ENCODE results near the gene THAP7. TPM values are rescaled to one million over a fixed set of nuclear protein-coding genes. Genes with fewer than 3 reads are reported as not detected.
A peak's percentile ranks its signal among the peaks of the same experiment; 100 is the strongest.

The THAP7 gene
- total RNA-seq, 1 experiment from 2014 or later = 23.5 TPM

- Histone ChIP-seq H3K4me3 (ENCODE audit: low read depth in 2 of 2, low read length in 2 of 2) (no peak overlapping the region; a peak in 1 of 4 replicates), H3K4me1 (ENCODE audit: control insufficient read depth, insufficient read depth, low read length) (peaks cover 12% of the 10 kb centered on the region), H3K9me3 (ENCODE audit: control insufficient read depth, insufficient read depth, low read depth, low read length) (no peaks in the 10 kb centered on the region), H3K27ac (ENCODE audit: low read length) (no peak overlapping the region), H3K36me3 (ENCODE audit: control insufficient read depth, insufficient read depth, low read length) (no peaks in the 10 kb centered on the region), H3K27me3 (ENCODE audit: control insufficient read depth, insufficient read depth, low read length) (no peaks in the 10 kb centered on the region)
- BruUV-seq (replicated peaks) = no TSS peak
- no peak for DNase-seq (ENCODE audit: low read depth, low spot score)
- intact Hi-C loops (cut with micrococcal nuclease; ENCODE audit: unreplicated experiment) = no loop called here
- POLR2A ChIA-PET = interaction anchor here (0.6 kb wide), 2 partner anchors 10 to 11 kb away, joined by 5 to 6 read pairs; no protein-coding TSS in a partner anchor
- TF ChIP-seq POLR2AphosphoS5 (IDR thresholded peaks at IDR 0.05; ENCODE audit: low read depth, low read length) (no peak), TCF7L2 (IDR thresholded peaks at IDR 0.05; ENCODE audit: low read depth, low read length) (no peak), CTCF (IDR thresholded peaks at IDR 0.05) (no peak), SIN3A (IDR thresholded peaks at IDR 0.05; ENCODE audit: borderline replicate concordance, insufficient read depth, low read depth, low read length) (no peak), REST (IDR thresholded peaks at IDR 0.05; ENCODE audit: insufficient read depth in 1 of 2, low read depth in 2 of 2, low read length in 1 of 2) (no peak)
- CTCF ChIA-PET = no interaction called here
- in situ Hi-C loops (cut with HindIII; ENCODE audit: low pct_unique_long_range_greater_than_20kb, low sequenced_read_pairs) = no loop called here
- ATAC-seq = no peak
Observed at GRCh38 chr22:21015466-21016006, 13.6 kb upstream of the THAP7 start.

GRCh38 chr22:21014726-21015465, 13.0 kb upstream of the THAP7 start, which contains the start of gene P2RX6:
P2RX6 (plus strand) TSS chr22:21015165; CDS start chr22:21015175, 10 bp downstream.
- POLR2A ChIA-PET = interaction anchor here (0.6 kb wide), 2 partner anchors 9 to 11 kb away, joined by 5 to 6 read pairs; no protein-coding TSS in a partner anchor
- BruUV-seq (replicated peaks) = no TSS peak
- Histone ChIP-seq H3K27ac (ENCODE audit: low read length) (peak within 1 kb of the TSS; percentile 65), H3K4me1 (ENCODE audit: control insufficient read depth, insufficient read depth, low read length) (peaks cover 12% of the 10 kb centered on the region), H3K9me3 (ENCODE audit: control insufficient read depth, insufficient read depth, low read depth, low read length) (no peaks in the 10 kb centered on the region), H3K27me3 (ENCODE audit: control insufficient read depth, insufficient read depth, low read length) (no peaks in the 10 kb centered on the region), H3K4me3 (ENCODE audit: low read depth in 2 of 2, low read length in 2 of 2) (peak within 1 kb of the TSS; percentile 65 to 73), H3K36me3 (ENCODE audit: control insufficient read depth, insufficient read depth, low read length) (no peaks in the 10 kb centered on the region)
- intact Hi-C loops (cut with micrococcal nuclease; ENCODE audit: unreplicated experiment) = no loop called here
- TF ChIP-seq CTCF (IDR thresholded peaks at IDR 0.05) (no peak), REST (IDR thresholded peaks at IDR 0.05; ENCODE audit: insufficient read depth in 1 of 2, low read depth in 2 of 2, low read length in 1 of 2) (no peak), TCF7L2 (IDR thresholded peaks at IDR 0.05; ENCODE audit: low read depth, low read length) (no peak), POLR2AphosphoS5 (IDR thresholded peaks at IDR 0.05; ENCODE audit: low read depth, low read length) (no peak), SIN3A (IDR thresholded peaks at IDR 0.05; ENCODE audit: borderline replicate concordance, insufficient read depth, low read depth, low read length) (no peak)
- in situ Hi-C loops (cut with HindIII; ENCODE audit: low pct_unique_long_range_greater_than_20kb, low sequenced_read_pairs) = no loop called here
- peak; percentile 60 for ATAC-seq
- CTCF ChIA-PET = no interaction called here
- DNase-seq (ENCODE audit: low read depth, low spot score) = no peak

Measured in Panc1 (cell line).